Loucy (cell line): ENCODE measurements around the gene MRPL32.

Source experiments
- CTCF ChIP-seq: fragments of 200-600 bp; sonication (generic); conservative IDR thresholded peaks from 2 replicates; pipeline ENCODE4 v1.5.1; 2014; ENCODE audit warnings: mild to moderate bottlenecking, antibody characterized with exemption, low read length
- EZH2phosphoT487 ChIP-seq: fragments of 200-600 bp; IDR thresholded peaks from 2 replicates; pipeline ENCODE4 v1.6.1; 2018; ENCODE audit warnings: antibody characterized with exemption, mild to moderate bottlenecking, moderate library complexity, borderline replicate concordance

GRCh38 chr7:42902331-42902730 lies 29.8 kb upstream of the MRPL32 start:
- TF ChIP-seq CTCF (no peak), EZH2phosphoT487 (no peak)
